ENCODE measurements around the gene VWA5B1. TPM values are rescaled to one million over a fixed set of nuclear protein-coding genes. Genes with fewer than 3 reads are reported as not detected.

The VWA5B1 gene
- total RNA-seq, 2 experiments from 2014 or later = not detected

DNA sequence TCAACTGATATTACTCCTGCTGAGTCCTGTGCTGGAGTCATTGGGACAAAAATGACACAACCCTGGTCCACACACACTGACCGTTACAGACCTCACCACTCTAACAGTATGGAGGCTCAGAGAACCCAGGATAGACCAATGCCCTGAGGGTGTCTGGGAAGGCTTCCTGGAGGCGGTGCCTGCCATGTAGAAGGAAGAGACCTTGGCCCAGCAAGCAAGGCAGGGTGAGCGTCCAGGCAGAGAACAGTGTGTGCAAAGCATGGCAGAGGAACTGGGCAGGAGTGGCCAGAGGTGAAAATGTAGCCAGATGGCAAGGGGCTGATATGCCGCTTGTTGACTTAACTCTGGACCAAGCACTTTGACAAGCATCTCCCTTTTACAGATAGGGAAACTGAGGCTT is 85.5 kb downstream of the VWA5B1 start:
- ChIA-PET CTCF (interaction anchor here (0.8 to 2.3 kb wide), 4 partner anchors 12 to 158 kb away, joined by 3 to 14 read pairs (median 6); no protein-coding TSS in a partner anchor), POLR2A (interaction anchor here (0.8 kb wide), 1 partner anchor 720 kb away, joined by 3 read pairs; no protein-coding TSS in a partner anchor)
- no peak for ATAC-seq
- no peaks in the 10 kb centered on the region for H3K9me3 Mint-ChIP-seq
- peaks cover 13% of the 10 kb centered on the region for H3K4me1 Mint-ChIP-seq (ENCODE audit: low read depth)
- H3K4me3 Mint-ChIP-seq = no peak overlapping the region
- TF ChIP-seq, protein P1, sequence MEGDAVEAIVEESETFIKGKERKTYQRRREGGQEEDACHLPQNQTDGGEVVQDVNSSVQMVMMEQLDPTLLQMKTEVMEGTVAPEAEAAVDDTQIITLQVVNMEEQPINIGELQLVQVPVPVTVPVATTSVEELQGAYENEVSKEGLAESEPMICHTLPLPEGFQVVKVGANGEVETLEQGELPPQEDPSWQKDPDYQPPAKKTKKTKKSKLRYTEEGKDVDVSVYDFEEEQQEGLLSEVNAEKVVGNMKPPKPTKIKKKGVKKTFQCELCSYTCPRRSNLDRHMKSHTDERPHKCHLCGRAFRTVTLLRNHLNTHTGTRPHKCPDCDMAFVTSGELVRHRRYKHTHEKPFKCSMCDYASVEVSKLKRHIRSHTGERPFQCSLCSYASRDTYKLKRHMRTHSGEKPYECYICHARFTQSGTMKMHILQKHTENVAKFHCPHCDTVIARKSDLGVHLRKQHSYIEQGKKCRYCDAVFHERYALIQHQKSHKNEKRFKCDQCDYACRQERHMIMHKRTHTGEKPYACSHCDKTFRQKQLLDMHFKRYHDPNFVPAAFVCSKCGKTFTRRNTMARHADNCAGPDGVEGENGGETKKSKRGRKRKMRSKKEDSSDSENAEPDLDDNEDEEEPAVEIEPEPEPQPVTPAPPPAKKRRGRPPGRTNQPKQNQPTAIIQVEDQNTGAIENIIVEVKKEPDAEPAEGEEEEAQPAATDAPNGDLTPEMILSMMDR (IDR thresholded peaks at IDR 0.05) = no peak
- no peak overlapping the region for H3K27ac Mint-ChIP-seq
- H3K36me3 Mint-ChIP-seq (ENCODE audit: low read depth) = no peaks in the 10 kb centered on the region
- no peak for DNase-seq
- peaks cover 28% of the 10 kb centered on the region for H3K27me3 Mint-ChIP-seq
- intact Hi-C loops (cut with micrococcal nuclease) = loop anchor here (5.0 kb wide), 1 partner anchor 116 kb away; no protein-coding TSS in a partner anchor

GRCh38 chr1:20376880-20377494 is 86.3 kb downstream of the VWA5B1 start:
- H3K27ac Mint-ChIP-seq = no peak overlapping the region

DNA sequence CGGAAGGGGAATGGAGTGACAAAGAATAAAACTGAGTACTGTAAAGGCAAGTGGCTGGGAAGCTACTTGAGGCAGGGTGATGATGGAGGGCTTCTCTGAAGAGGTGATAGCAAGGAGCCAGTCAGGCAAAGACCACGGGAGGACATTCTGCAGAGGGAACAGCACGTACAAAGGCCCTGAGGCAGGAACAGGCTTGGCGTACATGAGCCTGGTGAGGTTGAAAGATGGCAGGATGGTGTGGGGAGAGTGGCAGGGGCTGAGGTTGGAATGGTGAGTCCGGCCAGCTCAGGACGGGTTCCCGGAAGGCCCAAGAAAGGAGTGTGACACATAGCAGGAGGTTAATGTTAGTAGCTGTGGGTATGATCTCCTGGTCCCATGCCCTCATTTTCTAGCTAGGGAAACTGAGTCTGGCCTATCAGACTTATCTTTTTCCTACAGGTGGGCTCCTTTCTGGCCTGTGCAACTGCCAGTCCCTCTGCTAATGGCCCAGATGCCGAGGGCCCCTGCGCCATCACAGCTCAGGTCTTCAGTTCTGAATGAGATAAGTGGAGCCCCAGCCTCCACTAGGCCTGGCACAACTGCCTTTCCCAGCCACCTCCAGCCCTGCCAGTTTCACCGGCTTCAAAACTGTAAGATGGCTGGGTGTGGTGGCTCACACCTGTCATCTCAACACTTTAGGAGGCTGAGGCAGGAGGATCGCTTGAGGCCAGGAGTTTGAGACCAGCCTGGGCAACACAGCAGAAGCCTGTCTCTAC is 87.0 kb downstream of the VWA5B1 start:
- ChIA-PET POLR2A (no interaction called here), CTCF (interaction anchor here (0.6 to 2.3 kb wide), 14 partner anchors 11 to 165 kb away, joined by 3 to 14 read pairs (median 4); no protein-coding TSS in a partner anchor)
- H3K4me3 Mint-ChIP-seq = no peak overlapping the region
- DNase-seq (no peak), ATAC-seq (no peak)
- intact Hi-C loops (cut with micrococcal nuclease) = loop anchor here (5.0 kb wide), 1 partner anchor 115 kb away; no protein-coding TSS in a partner anchor
- TF ChIP-seq, protein P1 (IDR thresholded peaks at IDR 0.05) = no peak
- H3K9me3 Mint-ChIP-seq = peaks cover 2% of the 10 kb centered on the region
- H3K27me3 Mint-ChIP-seq = peaks cover 30% of the 10 kb centered on the region
- no peak overlapping the region for H3K27ac Mint-ChIP-seq
- peaks cover 4% of the 10 kb centered on the region for H3K4me1 Mint-ChIP-seq (ENCODE audit: low read depth)
- no peaks in the 10 kb centered on the region for H3K36me3 Mint-ChIP-seq (ENCODE audit: low read depth)

More at GRCh38 chr1:20376880-20377494, 86.3 kb downstream of the VWA5B1 start:
- TF ChIP-seq, protein P1 (IDR thresholded peaks at IDR 0.05) = peak; percentile 86
- peak; percentile 92 for ATAC-seq
- ChIA-PET CTCF (interaction anchor here (0.6 to 2.3 kb wide), 15 partner anchors 11 to 164 kb away, joined by 3 to 14 read pairs (median 4); no protein-coding TSS in a partner anchor), POLR2A (no interaction called here)
- DNase-seq = peak; percentile 73
- Mint-ChIP-seq H3K9me3 (no peaks in the 10 kb centered on the region), H3K4me3 (no peak overlapping the region), H3K4me1 (ENCODE audit: low read depth) (peaks cover 6% of the 10 kb centered on the region), H3K36me3 (ENCODE audit: low read depth) (no peaks in the 10 kb centered on the region), H3K27me3 (peaks cover 28% of the 10 kb centered on the region)
- intact Hi-C loops (cut with micrococcal nuclease) = loop anchor here (5.0 kb wide), 1 partner anchor 115 kb away; no protein-coding TSS in a partner anchor

DNA sequence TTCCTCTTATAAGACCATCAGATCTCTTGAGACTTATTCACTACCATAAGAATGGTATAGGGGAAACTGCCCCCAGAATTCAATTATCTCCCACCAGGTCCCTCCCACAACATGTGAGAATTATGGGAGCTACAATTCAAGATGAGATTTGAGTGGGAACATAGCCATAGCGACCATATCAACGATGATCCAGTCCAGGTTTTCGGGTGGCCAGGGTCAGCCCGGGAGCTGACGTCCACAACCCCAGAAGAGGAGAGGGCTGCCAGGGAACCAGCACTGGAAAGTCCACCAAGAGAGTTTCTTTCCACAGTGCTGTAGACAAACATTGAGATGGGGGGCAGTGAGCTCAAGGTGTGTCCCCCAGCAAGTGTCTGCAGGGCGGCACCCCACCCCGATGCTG is 88.4 kb downstream of the VWA5B1 start:
- no peak overlapping the region for H3K4me3 Mint-ChIP-seq
- ChIA-PET CTCF (interaction anchor here (3.4 to 3.6 kb wide), 2 partner anchors 17 to 167 kb away, joined by 10 to 19 read pairs; no protein-coding TSS in a partner anchor), POLR2A (no interaction called here)
- intact Hi-C loops (cut with micrococcal nuclease) = loop anchor here (5.0 kb wide), 1 partner anchor 113 kb away; no protein-coding TSS in a partner anchor
- no peaks in the 10 kb centered on the region for H3K36me3 Mint-ChIP-seq (ENCODE audit: low read depth)
- DNase-seq (no peak), ATAC-seq (no peak)
- H3K27me3 Mint-ChIP-seq = peaks cover 25% of the 10 kb centered on the region
- peaks cover 4% of the 10 kb centered on the region for H3K4me1 Mint-ChIP-seq (ENCODE audit: low read depth)
- TF ChIP-seq, protein P1 (IDR thresholded peaks at IDR 0.05) = no peak
- H3K27ac Mint-ChIP-seq = no peak overlapping the region
- H3K9me3 Mint-ChIP-seq = peaks cover 2% of the 10 kb centered on the region
